Stomach (tissue), 9 donors: Measurements from ENCODE around the gene LYPD3. TPM values are rescaled to one million over a fixed set of nuclear protein-coding genes. Genes with fewer than 3 reads are reported as not detected.

Source experiments
- DNase-seq, 2 donors: peaks; one replicate each; pipeline versions ENCODE4 v3.0.0 to v3.0.0-alpha.2; 2013 to 2019
- H3K27ac ChIP-seq, 5 donors: fragments of 200-600 bp in 4 of 5; sonication (generic) in 4 of 5; one replicate each; pipeline ENCODE4 v1.5.1; 2013 to 2019; ENCODE audit warnings: mild to moderate bottlenecking in 1 of 5, moderate library complexity in 1 of 5
- H3K27me3 ChIP-seq, 3 donors: fragments of 200-600 bp; sonication (generic); one replicate each; pipeline ENCODE4 v1.5.1; 2017 to 2019; ENCODE audit warnings: mixed run types in 1 of 3
- H3K36me3 ChIP-seq, 4 donors: fragments of 200-600 bp; sonication (generic); 1 replicate in 3 of 4; 2 replicates in 1 of 4; pipeline ENCODE4 v1.5.1; 2016 to 2019
- H3K4me1 ChIP-seq, 4 donors: fragments of 200-600 bp; sonication (generic); one replicate each; pipeline ENCODE4 v1.5.1; 2016 to 2019
- H3K4me3 ChIP-seq, 4 donors: fragments of 200-600 bp; sonication (generic) in 3 of 4; one replicate each; pipeline ENCODE4 v1.5.1; 2016 to 2019; ENCODE audit warnings: mild to moderate bottlenecking in 1 of 4
- H3K9me3 ChIP-seq, 4 donors: fragments of 200-600 bp; sonication (generic); one replicate each; pipeline ENCODE4 v1.5.1; 2016 to 2019
- CTCF ChIP-seq, 7 experiments: fragments of 450-650 bp in 4 of 7; fragments of 200-600 bp in 3 of 7; sonication (generic) in 3 of 7; IDR thresholded peaks; one replicate each; pipeline ENCODE4 v1.5.1; 2016 to 2019; ENCODE audit warnings: antibody characterized with exemption in 7 of 7, control low read depth in 2 of 7, mild to moderate bottlenecking in 1 of 7
- EP300 ChIP-seq: sonication (generic); formaldehyde crosslinking; IDR thresholded peaks from one replicate; pipeline ENCODE4 v1.6.1; 2017; ENCODE audit warnings: antibody characterized with exemption
- POLR2A ChIP-seq, 4 donors: fragments of 450-650 bp; IDR thresholded peaks; one replicate each; pipeline ENCODE4 v1.6.1; 2016; ENCODE audit warnings: antibody characterized with exemption in 4 of 4, control low read depth in 2 of 4, mild to moderate bottlenecking in 1 of 4, moderate library complexity in 1 of 4
- POLR2AphosphoS5 ChIP-seq, 3 donors: sonication (generic); formaldehyde crosslinking; IDR thresholded peaks; one replicate each; pipeline ENCODE4 v1.6.1; 2016; ENCODE audit warnings: antibody characterized with exemption in 3 of 3
- WGBS, 5 donors: extraction: QIAGEN DNeasy Blood & Tissue Kit in 3 of 5; methylation state at CpG; one replicate each; pipeline versions ENCODE4 v1.1.5 to v1.1.7; 2013 to 2018; 5-methylcytosine and 5-hydroxymethylcytosine counted together
- intact Hi-C: fragments of 100-400 bp; cut with DNase I; formaldehyde crosslinking; loops from one replicate; pipeline ENCODE4 v1.15.1; 2023; ENCODE audit warnings: low total_unique reads
- polyA plus RNA-seq, 3 donors: library from polyadenylated mRNA; stranded (reverse); fragments of 200-250 nt; gene quantifications; one replicate each; pipeline ENCODE4 v1.2.3, GENCODE V29; 2013
- total RNA-seq, 5 donors: library from RNA; depleted of rRNA; stranded (reverse); fragments of >200 nt; gene quantifications; one replicate each; pipeline versions ENCODE4 v1.1.0 to v1.2.3, GENCODE V29; 2014 to 2016
- donor health status: healthy with polysubstance abuse.
- donor health status: Bipolar disorder and iron deficiency.
- donor health status: healthy.

The LYPD3 gene
- total and polyA plus RNA-seq, 8 donors, result 0.29 to 72.4 (median 0.66) TPM; not detected in 2

- TF ChIP-seq EP300 (no peak), POLR2AphosphoS5 (IDR thresholded peaks at IDR 0.05) (no peak), POLR2A (IDR thresholded peaks at IDR 0.05) (no peak), CTCF (IDR thresholded peaks at IDR 0.05) (no peak)
- WGBS, 5 donors, result 90 to 96% (median 93%) methylated on average over 4 of the region's 4 CpGs
- H3K9me3 ChIP-seq, result no peaks in the 10 kb centered on the region
- H3K27me3 ChIP-seq, result peaks cover 0 to 12% (median 0%) of the 10 kb centered on the region in 3 donors
- no peak for DNase-seq
- H3K4me3 ChIP-seq, result no peak overlapping the region
- intact Hi-C loops, result loop anchor here (10.0 kb wide), 1 partner anchor 196 kb away; no protein-coding TSS in a partner anchor
- H3K27ac ChIP-seq, result no peak overlapping the region
- peaks cover 7 to 23% (median 17%) of the 10 kb centered on the region in 4 donors for H3K4me1 ChIP-seq
- no peaks in the 10 kb centered on the region for H3K36me3 ChIP-seq
Measured at GRCh38 chr19:43468354-43469159, 3.1 kb upstream of the LYPD3 start.

GRCh38 chr19:43467730-43468129 is 2.3 kb upstream of the LYPD3 start:
- DNase-seq, result no peak
- H3K36me3 ChIP-seq, result no peaks in the 10 kb centered on the region
- no peak overlapping the region for H3K27ac ChIP-seq
- H3K27me3 ChIP-seq, result peaks cover 0 to 12% (median 0%) of the 10 kb centered on the region in 3 donors
- intact Hi-C loops, result loop anchor here (10.0 kb wide), 1 partner anchor 197 kb away; no protein-coding TSS in a partner anchor
- peaks cover 7 to 27% (median 19%) of the 10 kb centered on the region in 4 donors for H3K4me1 ChIP-seq
- WGBS, 5 donors, result 73 to 84% (median 77%) methylated on average over 4 of the region's 4 CpGs
- TF ChIP-seq CTCF (IDR thresholded peaks at IDR 0.05), result no peak
- TF ChIP-seq POLR2A (IDR thresholded peaks at IDR 0.05), result no peak
- TF ChIP-seq POLR2AphosphoS5 (IDR thresholded peaks at IDR 0.05), result no peak
- no peak for TF ChIP-seq EP300
- H3K9me3 ChIP-seq, result no peaks in the 10 kb centered on the region
- H3K4me3 ChIP-seq, result no peak overlapping the region

GRCh38 chr19:43467276-43467675 is 1.9 kb upstream of the LYPD3 start:
- H3K9me3 ChIP-seq, result no peaks in the 10 kb centered on the region
- H3K27me3 ChIP-seq, result peaks cover 0 to 12% (median 0%) of the 10 kb centered on the region in 3 donors
- no peak overlapping the region for H3K4me3 ChIP-seq
- WGBS, 5 donors, result 77 to 86% (median 85%) methylated on average over 6 of the region's 6 CpGs
- peaks cover 7 to 32% (median 20%) of the 10 kb centered on the region in 4 donors for H3K4me1 ChIP-seq
- no peak for DNase-seq
- intact Hi-C loops, result loop anchor here (10.0 kb wide), 1 partner anchor 198 kb away; no protein-coding TSS in a partner anchor
- TF ChIP-seq POLR2A (IDR thresholded peaks at IDR 0.05) (no peak), POLR2AphosphoS5 (IDR thresholded peaks at IDR 0.05) (no peak), CTCF (IDR thresholded peaks at IDR 0.05) (no peak), EP300 (no peak)
- H3K36me3 ChIP-seq, result no peaks in the 10 kb centered on the region
- no peak overlapping the region for H3K27ac ChIP-seq

- Histone ChIP-seq H3K9me3 (no peaks in the 10 kb centered on the region), H3K27ac (no peak overlapping the region), H3K4me3 (no peak overlapping the region), H3K4me1 (peaks cover 7 to 33% (median 20%) of the 10 kb centered on the region in 4 donors), H3K36me3 (no peaks in the 10 kb centered on the region), H3K27me3 (peaks cover 0 to 12% (median 0%) of the 10 kb centered on the region in 3 donors)
- TF ChIP-seq CTCF (IDR thresholded peaks at IDR 0.05) (no peak), POLR2A (IDR thresholded peaks at IDR 0.05) (no peak), EP300 (no peak), POLR2AphosphoS5 (IDR thresholded peaks at IDR 0.05) (no peak)
- intact Hi-C loops, result loop anchor here (10.0 kb wide), 1 partner anchor 198 kb away; no protein-coding TSS in a partner anchor
- DNase-seq, result no peak
- WGBS, 5 donors, result 91 to 100% (median 97%) methylated on average over 1 of the region's 1 CpG
Measured at GRCh38 chr19:43466793-43467192, 1.4 kb upstream of the LYPD3 start.
